Neural cell (in vitro differentiated cells): Measurements from ENCODE around the gene NACC2. TPM values are rescaled to one million over a fixed set of nuclear protein-coding genes. Genes with fewer than 3 reads are reported as not detected.

Experiments
- H2AFZ ChIP-seq: fragments of 200-600, 300-800 bp; sonication (generic), shearing (Covaris generic); 2 replicates; pipeline ENCODE4 v1.6.0; 2014; ENCODE audit warnings: low read depth, mild to moderate bottlenecking, antibody characterized with exemption, low read length, moderate library complexity
- H3F3A ChIP-seq: fragments of 200-600 bp; shearing (Covaris generic); 2 replicates; pipeline ENCODE4 v1.6.1; 2016; ENCODE audit warnings: mild to moderate bottlenecking, moderate library complexity, mixed read lengths, antibody characterized with exemption, low read length; ENCODE audit not compliant: insufficient read depth, poor library complexity, severe bottlenecking
- H3K27ac ChIP-seq: fragments of 200-600, 300-800 bp; sonication (generic), shearing (Covaris generic); 2 replicates; pipeline ENCODE4 v1.5.1; 2014; ENCODE audit warnings: mild to moderate bottlenecking, low read length, moderate library complexity
- H3K27me3 ChIP-seq: fragments of 300-800, 200-600 bp; sonication (generic), shearing (Covaris generic); 2 replicates; pipeline ENCODE4 v1.6.0; 2014; ENCODE audit warnings: mild to moderate bottlenecking, low read depth, low read length, moderate library complexity; ENCODE audit not compliant: insufficient read depth
- H3K36me3 ChIP-seq: fragments of 300-800, 200-600 bp; sonication (generic), shearing (Covaris generic); 2 replicates; pipeline ENCODE4 v1.5.1; 2014; ENCODE audit warnings: mild to moderate bottlenecking, antibody characterized with exemption, low read length, moderate library complexity; ENCODE audit not compliant: insufficient read depth
- H3K4me2 ChIP-seq: fragments of 300-800, 200-600 bp; sonication (generic), shearing (Covaris generic); 2 replicates; pipeline ENCODE4 v1.6.0; 2014; ENCODE audit warnings: mild to moderate bottlenecking, low read length
- H3K4me3 ChIP-seq: fragments of 300-800, 200-600 bp; sonication (generic), shearing (Covaris generic); 2 replicates; pipeline ENCODE4 v1.5.1; 2014; ENCODE audit warnings: mild to moderate bottlenecking, low read length, moderate library complexity
- H3K79me2 ChIP-seq: fragments of 200-600 bp; shearing (Covaris generic); replicated peaks from 2 replicates; pipeline ENCODE4 v1.6.0; 2014; ENCODE audit warnings: mild to moderate bottlenecking, low read length, moderate library complexity; ENCODE audit not compliant: insufficient read depth
- H3K9ac ChIP-seq: fragments of 300-800, 200-600 bp; sonication (generic), shearing (Covaris generic); 2 replicates; pipeline ENCODE4 v1.6.1; 2016; ENCODE audit warnings: mild to moderate bottlenecking, low read length, mixed read lengths
- H3K9me2 ChIP-seq: fragments of 200-600 bp; shearing (Covaris generic); 2 replicates; pipeline ENCODE4 v1.6.1; 2016; ENCODE audit warnings: mild to moderate bottlenecking, low read length, mixed read lengths; ENCODE audit not compliant: insufficient read depth
- H3K9me3 ChIP-seq: fragments of 200-600, 300-800 bp; sonication (generic), shearing (Covaris generic); 2 replicates; pipeline ENCODE4 v1.6.1; 2016; ENCODE audit warnings: mild to moderate bottlenecking, mixed run types, low read length, moderate library complexity, mixed read lengths
- H4K20me1 ChIP-seq: fragments of 200-600 bp; shearing (Covaris generic); 2 replicates; pipeline ENCODE4 v1.6.1; 2016; ENCODE audit warnings: mild to moderate bottlenecking, mixed run types; ENCODE audit not compliant: insufficient read depth
- EP300 ChIP-seq: fragments of 450-650 bp; conservative IDR thresholded peaks from 2 replicates; pipeline ENCODE4 v1.6.1; 2014; ENCODE audit warnings: antibody characterized with exemption, mild to moderate bottlenecking, moderate library complexity; ENCODE audit not compliant: poor library complexity, severe bottlenecking
- EZH2 ChIP-seq: fragments of 200-600, 300-800 bp; shearing (Covaris generic), sonication (generic); IDR thresholded peaks from 2 replicates; pipeline ENCODE4 v1.6.1; 2014; ENCODE audit warnings: antibody characterized with exemption, low read length, borderline replicate concordance, mild to moderate bottlenecking; ENCODE audit not compliant: insufficient read depth, poor library complexity, severe bottlenecking
- MXI1 ChIP-seq: fragments of 450-650 bp; conservative IDR thresholded peaks from 2 replicates; pipeline ENCODE4 v1.6.1; 2014; ENCODE audit warnings: antibody characterized with exemption, mild to moderate bottlenecking; ENCODE audit not compliant: poor library complexity, severe bottlenecking
- POLR2AphosphoS5 ChIP-seq: IDR thresholded peaks from 2 replicates; pipeline ENCODE4 v1.6.1; 2012
- RAD21 ChIP-seq: fragments of 450-650 bp; conservative IDR thresholded peaks from 2 replicates; pipeline ENCODE4 v1.6.1; 2014; ENCODE audit warnings: antibody characterized with exemption, mild to moderate bottlenecking, moderate library complexity
- SMC3 ChIP-seq: fragments of 450-650 bp; conservative IDR thresholded peaks from 2 replicates; pipeline ENCODE4 v1.6.1; 2014; ENCODE audit warnings: antibody characterized with exemption, mild to moderate bottlenecking, moderate library complexity; ENCODE audit not compliant: poor library complexity
- TAF1 ChIP-seq: IDR thresholded peaks from 2 replicates; pipeline ENCODE4 v1.6.1; 2012; ENCODE audit warnings: low read depth
- polyA plus RNA-seq: library from polyadenylated mRNA; depleted of rRNA; stranded (reverse); fragments of >200 nt; gene quantifications from 2 replicates; pipeline ENCODE4 v1.2.3, GENCODE V29; 2014
- TF ChIP-seq, protein P1 (sequence below): fragments of 450-650 bp; IDR thresholded peaks from 2 replicates; pipeline ENCODE4 v1.5.1; 2014; ENCODE audit warnings: antibody characterized with exemption, mild to moderate bottlenecking, moderate library complexity; ENCODE audit not compliant: poor library complexity, severe bottlenecking
- TF ChIP-seq, protein P2 (sequence below): IDR thresholded peaks from 2 replicates; pipeline ENCODE4 v1.6.1; 2012; ENCODE audit warnings: borderline replicate concordance

NACC2 gene
- polyA plus RNA-seq, 1 donor from 2014 or later, result 1.7 TPM

DNA sequence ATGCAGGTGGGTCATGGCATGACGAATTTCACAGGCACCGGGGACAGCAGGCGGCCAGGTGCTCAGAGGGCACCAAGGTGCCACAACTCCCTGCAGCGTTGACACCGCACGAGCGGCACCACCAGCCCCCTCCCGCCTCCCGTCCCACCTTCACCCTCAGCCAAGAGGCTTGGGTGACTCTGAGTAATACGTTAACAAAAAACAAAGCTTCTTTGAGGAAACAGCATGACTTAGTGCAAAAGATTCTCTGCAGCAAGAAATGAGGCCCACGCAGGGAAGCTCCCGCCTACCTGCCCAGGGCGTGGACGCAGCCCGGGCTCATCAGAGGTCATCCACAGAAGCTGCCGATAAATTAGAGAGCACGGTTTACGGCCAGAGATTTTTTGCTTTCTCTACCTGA is 19.5 kb upstream of the NACC2 start:
- Histone ChIP-seq H3K36me3 (no peaks in the 10 kb centered on the region), H3K27ac (no peak overlapping the region), H3K27me3 (no peaks in the 10 kb centered on the region), H3K9me3 (no peaks in the 10 kb centered on the region), H3K4me3 (no peak overlapping the region), H3K9ac (no peak overlapping the region), H2AFZ (no peak overlapping the region), H3F3A (no peaks in the 10 kb centered on the region), H4K20me1 (no peaks in the 10 kb centered on the region), H3K79me2 (no peaks in the 10 kb centered on the region), H3K9me2 (no peaks in the 10 kb centered on the region), H3K4me2 (no peak overlapping the region)
- TF ChIP-seq, protein P1, sequence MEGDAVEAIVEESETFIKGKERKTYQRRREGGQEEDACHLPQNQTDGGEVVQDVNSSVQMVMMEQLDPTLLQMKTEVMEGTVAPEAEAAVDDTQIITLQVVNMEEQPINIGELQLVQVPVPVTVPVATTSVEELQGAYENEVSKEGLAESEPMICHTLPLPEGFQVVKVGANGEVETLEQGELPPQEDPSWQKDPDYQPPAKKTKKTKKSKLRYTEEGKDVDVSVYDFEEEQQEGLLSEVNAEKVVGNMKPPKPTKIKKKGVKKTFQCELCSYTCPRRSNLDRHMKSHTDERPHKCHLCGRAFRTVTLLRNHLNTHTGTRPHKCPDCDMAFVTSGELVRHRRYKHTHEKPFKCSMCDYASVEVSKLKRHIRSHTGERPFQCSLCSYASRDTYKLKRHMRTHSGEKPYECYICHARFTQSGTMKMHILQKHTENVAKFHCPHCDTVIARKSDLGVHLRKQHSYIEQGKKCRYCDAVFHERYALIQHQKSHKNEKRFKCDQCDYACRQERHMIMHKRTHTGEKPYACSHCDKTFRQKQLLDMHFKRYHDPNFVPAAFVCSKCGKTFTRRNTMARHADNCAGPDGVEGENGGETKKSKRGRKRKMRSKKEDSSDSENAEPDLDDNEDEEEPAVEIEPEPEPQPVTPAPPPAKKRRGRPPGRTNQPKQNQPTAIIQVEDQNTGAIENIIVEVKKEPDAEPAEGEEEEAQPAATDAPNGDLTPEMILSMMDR, result no peak

DNA sequence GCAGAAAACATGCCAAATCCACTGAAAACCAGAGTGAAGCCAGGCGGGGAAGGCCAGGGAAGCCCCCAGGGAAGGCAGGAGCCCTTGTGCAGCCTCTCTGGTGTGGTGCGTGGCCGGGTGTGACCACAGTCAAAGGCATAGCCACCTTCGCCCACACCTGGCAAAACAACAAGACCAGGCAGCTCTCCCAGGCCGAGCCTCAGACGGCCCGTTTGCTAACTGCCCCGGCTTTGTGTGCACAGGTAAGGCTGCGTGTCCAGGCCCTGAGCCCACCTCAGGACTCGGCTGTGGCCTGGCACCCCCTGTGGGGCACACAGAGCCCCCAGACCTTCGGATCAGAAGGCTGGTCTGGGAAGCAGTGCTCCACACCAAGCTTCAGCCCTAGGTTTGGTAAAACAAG is 17.5 kb upstream of the NACC2 start:
- Histone ChIP-seq H3K79me2 (no peaks in the 10 kb centered on the region), H3K4me3 (no peak overlapping the region), H3K36me3 (no peaks in the 10 kb centered on the region), H3K9me2 (no peaks in the 10 kb centered on the region), H3K9me3 (no peaks in the 10 kb centered on the region), H3K27ac (no peak overlapping the region), H2AFZ (no peak overlapping the region), H3K4me2 (no peak overlapping the region), H3F3A (no peaks in the 10 kb centered on the region), H3K9ac (no peak overlapping the region), H4K20me1 (no peaks in the 10 kb centered on the region), H3K27me3 (no peaks in the 10 kb centered on the region)
- TF ChIP-seq RAD21, result no peak
- TF ChIP-seq POLR2AphosphoS5, result no peak
- no peak for TF ChIP-seq SMC3
- no peak for TF ChIP-seq TAF1
- TF ChIP-seq, protein P2, sequence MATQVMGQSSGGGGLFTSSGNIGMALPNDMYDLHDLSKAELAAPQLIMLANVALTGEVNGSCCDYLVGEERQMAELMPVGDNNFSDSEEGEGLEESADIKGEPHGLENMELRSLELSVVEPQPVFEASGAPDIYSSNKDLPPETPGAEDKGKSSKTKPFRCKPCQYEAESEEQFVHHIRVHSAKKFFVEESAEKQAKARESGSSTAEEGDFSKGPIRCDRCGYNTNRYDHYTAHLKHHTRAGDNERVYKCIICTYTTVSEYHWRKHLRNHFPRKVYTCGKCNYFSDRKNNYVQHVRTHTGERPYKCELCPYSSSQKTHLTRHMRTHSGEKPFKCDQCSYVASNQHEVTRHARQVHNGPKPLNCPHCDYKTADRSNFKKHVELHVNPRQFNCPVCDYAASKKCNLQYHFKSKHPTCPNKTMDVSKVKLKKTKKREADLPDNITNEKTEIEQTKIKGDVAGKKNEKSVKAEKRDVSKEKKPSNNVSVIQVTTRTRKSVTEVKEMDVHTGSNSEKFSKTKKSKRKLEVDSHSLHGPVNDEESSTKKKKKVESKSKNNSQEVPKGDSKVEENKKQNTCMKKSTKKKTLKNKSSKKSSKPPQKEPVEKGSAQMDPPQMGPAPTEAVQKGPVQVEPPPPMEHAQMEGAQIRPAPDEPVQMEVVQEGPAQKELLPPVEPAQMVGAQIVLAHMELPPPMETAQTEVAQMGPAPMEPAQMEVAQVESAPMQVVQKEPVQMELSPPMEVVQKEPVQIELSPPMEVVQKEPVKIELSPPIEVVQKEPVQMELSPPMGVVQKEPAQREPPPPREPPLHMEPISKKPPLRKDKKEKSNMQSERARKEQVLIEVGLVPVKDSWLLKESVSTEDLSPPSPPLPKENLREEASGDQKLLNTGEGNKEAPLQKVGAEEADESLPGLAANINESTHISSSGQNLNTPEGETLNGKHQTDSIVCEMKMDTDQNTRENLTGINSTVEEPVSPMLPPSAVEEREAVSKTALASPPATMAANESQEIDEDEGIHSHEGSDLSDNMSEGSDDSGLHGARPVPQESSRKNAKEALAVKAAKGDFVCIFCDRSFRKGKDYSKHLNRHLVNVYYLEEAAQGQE, result no peak
- no peak for TF ChIP-seq EZH2
- no peak for TF ChIP-seq MXI1
- TF ChIP-seq, protein P1, result no peak
- TF ChIP-seq EP300, result no peak
